Measurements from ENCODE around the gene MAVS. TPM values are rescaled to one million over a fixed set of nuclear protein-coding genes. Genes with fewer than 3 reads are reported as not detected.
A peak's percentile ranks its signal among the peaks of the same experiment; 100 is the strongest.

The MAVS gene
- total RNA-seq, 4 donors from 2014 or later = 28.5 to 50.0 (median 40.1) TPM

- peaks cover 0 to 17% (median 0%) of the 10 kb centered on the region in 3 donors for H3K4me1 ChIP-seq
- H3K27ac ChIP-seq = no peak overlapping the region
- H3K4me3 ChIP-seq = no peak overlapping the region
- WGBS, 2 donors (ENCODE audit: low coverage in 1 of 2) = 100% methylated on average over 2 of the region's 10 CpGs; no CpG with 5 or more reads in 1 of the 2 donors
- ATAC-seq = no peak
- TF ChIP-seq EP300 (IDR thresholded peaks at IDR 0.05) = no peak
- peaks cover 0 to 91% of the 10 kb centered on the region in 2 donors for H3K36me3 ChIP-seq
- H3K9me3 ChIP-seq = no peaks in the 10 kb centered on the region
- no peaks in the 10 kb centered on the region for H3K27me3 ChIP-seq
Observed at GRCh38 chr20:3869839-3870634, 23.4 kb downstream of the MAVS start.

- WGBS, 2 donors (ENCODE audit: low coverage in 1 of 2) = 42 to 50% methylated on average over 2 of the region's 4 CpGs
- H3K27ac ChIP-seq = no peak overlapping the region
- no peak overlapping the region for H3K4me3 ChIP-seq
- no peak for ATAC-seq
- peaks cover 0 to 80% of the 10 kb centered on the region in 2 donors for H3K36me3 ChIP-seq
- no peaks in the 10 kb centered on the region for H3K9me3 ChIP-seq
- no peaks in the 10 kb centered on the region for H3K27me3 ChIP-seq
- TF ChIP-seq POLR2AphosphoS5 (IDR thresholded peaks at IDR 0.05) (no peak), EP300 (IDR thresholded peaks at IDR 0.05) (no peak), CTCF (IDR thresholded peaks at IDR 0.05) (no peak), POLR2A (IDR thresholded peaks at IDR 0.05) (no peak)
- H3K4me1 ChIP-seq = peaks cover 0 to 17% (median 0%) of the 10 kb centered on the region in 3 donors
Observed at GRCh38 chr20:3871550-3872265, 25.1 kb downstream of the MAVS start.

GRCh38 chr20:3873507-3873906 lies 26.9 kb downstream of the MAVS start:
- Histone ChIP-seq H3K36me3 (peaks cover 0 to 63% of the 10 kb centered on the region in 2 donors), H3K4me3 (no peak overlapping the region), H3K27me3 (no peaks in the 10 kb centered on the region), H3K9me3 (no peaks in the 10 kb centered on the region), H3K27ac (no peak overlapping the region), H3K4me1 (peaks cover 0 to 17% (median 0%) of the 10 kb centered on the region in 3 donors)
- WGBS, 2 donors (ENCODE audit: low coverage in 1 of 2) = 97 to 100% methylated on average over 2 to 3 of the region's 5 CpGs
- TF ChIP-seq EP300 (IDR thresholded peaks at IDR 0.05) (no peak), CTCF (IDR thresholded peaks at IDR 0.05) (no peak)
- ATAC-seq = no peak

GRCh38 chr20:3874194-3874844 lies 27.7 kb downstream of the MAVS start:
- WGBS, 2 donors (ENCODE audit: low coverage in 1 of 2) = 60% methylated on average over 3 of the region's 3 CpGs
- Histone ChIP-seq H3K9me3 (no peaks in the 10 kb centered on the region), H3K4me1 (peaks cover 0 to 17% (median 0%) of the 10 kb centered on the region in 3 donors), H3K27ac (no peak overlapping the region), H3K4me3 (no peak overlapping the region), H3K27me3 (no peaks in the 10 kb centered on the region), H3K36me3 (peaks cover 0 to 57% of the 10 kb centered on the region in 2 donors)
- TF ChIP-seq POLR2AphosphoS5 (IDR thresholded peaks at IDR 0.05) = no peak
- ATAC-seq = peak; percentile 8

GRCh38 chr20:3875378-3875974 lies 28.8 kb downstream of the MAVS start:
- H3K4me3 ChIP-seq = no peak overlapping the region
- 86 to 92% methylated on average over 8 to 9 of the region's 9 CpGs for WGBS, 2 donors (ENCODE audit: low coverage in 1 of 2)
- H3K27me3 ChIP-seq = no peaks in the 10 kb centered on the region
- H3K9me3 ChIP-seq = no peaks in the 10 kb centered on the region
- TF ChIP-seq EP300 (IDR thresholded peaks at IDR 0.05) (no peak), POLR2A (IDR thresholded peaks at IDR 0.05) (no peak), POLR2AphosphoS5 (IDR thresholded peaks at IDR 0.05) (no peak), CTCF (IDR thresholded peaks at IDR 0.05) (no peak)
- no peak for ATAC-seq
- peaks cover 0 to 17% (median 0%) of the 10 kb centered on the region in 3 donors for H3K4me1 ChIP-seq
- H3K36me3 ChIP-seq = peaks cover 0 to 47% of the 10 kb centered on the region in 2 donors
- H3K27ac ChIP-seq = no peak overlapping the region
